IMR-90 (cell line): ENCODE data around the gene TMEM126A. TPM values are rescaled to one million over a fixed set of nuclear protein-coding genes. Genes with fewer than 3 reads are reported as not detected.

Experiments used
- ATAC-seq: fragments of 200-7000 bp; cut with Tn5 transposase; 2 replicates; pipeline ENCODE4 v1.9.1; 2020; ENCODE audit warnings: low read depth, mild to moderate bottlenecking, moderate library complexity
- BruUV-seq: library from RNA; stranded (reverse); fragments of 400-500 nt; replicated peaks from 2 replicates; lab custom pipeline; 2021; lab: Mats Ljungman, UMichigan
- CTCF ChIA-PET: fragments of 300-600 bp; formaldehyde crosslinking; extraction: SDS; loops from one replicate; lab custom pipeline; 2021; ENCODE audit warnings: antibody characterized with exemption; lab: Yijun Ruan, JAX
- POLR2A ChIA-PET: fragments of 300-600 bp; sonication (Branson Sonifier 250); formaldehyde crosslinking; loops from one replicate; lab custom pipeline; 2022; ENCODE audit warnings: antibody characterized with exemption; ENCODE audit not compliant: unreplicated experiment; lab: Charles Lee
- DNase-seq: peaks from one replicate; pipeline ENCODE4 v3.0.0; 2013
- H2AFZ ChIP-seq: replicated peaks from 2 replicates; pipeline ENCODE3; 2013; ENCODE audit warnings: low read length, mild to moderate bottlenecking; ENCODE audit not compliant: poor library complexity
- H2AK5ac ChIP-seq: 2 replicates; pipeline ENCODE4 v1.6.1; 2013; ENCODE audit warnings: low read depth, low read length, inconsistent platforms
- H2AK9ac ChIP-seq: replicated peaks from 2 replicates; pipeline ENCODE3; 2013; ENCODE audit warnings: mild to moderate bottlenecking, low read depth, low read length, moderate library complexity; ENCODE audit not compliant: poor library complexity
- H2BK120ac ChIP-seq: 2 replicates; pipeline ENCODE4 v1.6.1; 2013; ENCODE audit warnings: low read depth, low read length, inconsistent platforms
- H2BK15ac ChIP-seq: 3 replicates; pipeline ENCODE4 v1.6.1; 2013; ENCODE audit warnings: low read depth, low read length, inconsistent platforms
- H2BK20ac ChIP-seq: 2 replicates; pipeline ENCODE4 v1.6.1; 2013; ENCODE audit warnings: low read depth, mild to moderate bottlenecking, inconsistent platforms, low read length, moderate library complexity
- H2BK5ac ChIP-seq: 2 replicates; pipeline ENCODE4 v1.6.1; 2013; ENCODE audit warnings: mild to moderate bottlenecking, low read depth, low read length, inconsistent platforms; ENCODE audit not compliant: poor library complexity, severe bottlenecking
- H3K14ac ChIP-seq: replicated peaks from 2 replicates; pipeline ENCODE4 v1.6.1; 2013; ENCODE audit warnings: low read depth, low read length, inconsistent platforms
- H3K18ac ChIP-seq: 2 replicates; pipeline ENCODE4 v1.6.1; 2013; ENCODE audit warnings: low read depth, low read length, control low read depth
- H3K23ac ChIP-seq: 2 replicates; pipeline ENCODE4 v1.6.1; 2013; ENCODE audit warnings: low read depth, low read length, inconsistent platforms
- H3K27ac ChIP-seq: 2 replicates; pipeline ENCODE4 v1.5.1; 2013; ENCODE audit warnings: mild to moderate bottlenecking, control low read depth, low read length; ENCODE audit not compliant: insufficient read depth
- H3K27me3 ChIP-seq: 2 replicates; pipeline ENCODE4 v1.6.1; 2013; ENCODE audit warnings: low read length; ENCODE audit not compliant: control insufficient read depth, insufficient read depth
- H3K36me3 ChIP-seq: 2 replicates; pipeline ENCODE4 v1.6.1; 2013; ENCODE audit warnings: low read length, mixed read lengths; ENCODE audit not compliant: control insufficient read depth, insufficient read depth
- H3K4ac ChIP-seq: 2 replicates; pipeline ENCODE4 v1.6.1; 2013; ENCODE audit warnings: low read depth, low read length, inconsistent platforms
- H3K4me1 ChIP-seq: 2 replicates; pipeline ENCODE4 v1.6.1; 2013; ENCODE audit warnings: low read length, mixed read lengths; ENCODE audit not compliant: control insufficient read depth, insufficient read depth
- H3K4me2 ChIP-seq: 2 replicates; pipeline ENCODE4 v1.6.1; 2013; ENCODE audit warnings: low read depth, mild to moderate bottlenecking, control low read depth, low read length, moderate library complexity
- H3K4me3 ChIP-seq: 2 replicates; pipeline ENCODE4 v1.5.1; 2013; ENCODE audit warnings: low read depth, mild to moderate bottlenecking, control low read depth, low read length, moderate library complexity; ENCODE audit not compliant: insufficient read depth
- H3K56ac ChIP-seq: 2 replicates; pipeline ENCODE4 v1.6.1; 2013; ENCODE audit warnings: low read length, inconsistent platforms; ENCODE audit not compliant: insufficient read depth; ENCODE audit errors: extremely low read depth
- H3K79me1 ChIP-seq, 2 experiments: 2 replicates each; pipeline ENCODE4 v1.6.1; 2013; ENCODE audit warnings: low read length in 2 of 2, inconsistent platforms in 1 of 2, low read depth in 1 of 2
- H3K9ac ChIP-seq: 2 replicates; pipeline ENCODE4 v1.6.1; 2013; ENCODE audit warnings: low read depth, low read length, control low read depth
- H3K9me1 ChIP-seq: 2 replicates; pipeline ENCODE4 v1.6.1; 2013; ENCODE audit warnings: low read length, inconsistent platforms; ENCODE audit not compliant: insufficient read depth
- H3K9me3 ChIP-seq: 2 replicates; pipeline ENCODE4 v1.6.1; 2013; ENCODE audit warnings: low read length; ENCODE audit not compliant: control insufficient read depth, insufficient read depth
- H4K20me1 ChIP-seq: 2 replicates; pipeline ENCODE4 v1.6.1; 2013; ENCODE audit warnings: low read length, inconsistent platforms; ENCODE audit not compliant: insufficient read depth
- H4K5ac ChIP-seq: 2 replicates; pipeline ENCODE4 v1.6.1; 2013; ENCODE audit warnings: mild to moderate bottlenecking, low read depth, low read length, control low read depth
- H4K8ac ChIP-seq, 2 experiments: 2 replicates each; pipeline ENCODE4 v1.6.1; 2013; ENCODE audit warnings: low read depth in 2 of 2, low read length in 2 of 2, control low read depth in 1 of 2, inconsistent platforms in 1 of 2
- H4K91ac ChIP-seq: 2 replicates; pipeline ENCODE4 v1.6.1; 2013; ENCODE audit warnings: low read depth, low read length, inconsistent platforms; ENCODE audit not compliant: insufficient read depth
- CEBPB ChIP-seq: IDR thresholded peaks from 2 replicates; pipeline ENCODE4 v1.6.1; 2012; ENCODE audit warnings: low read depth, low read length, improper control_type of control experiment
- MAFK ChIP-seq: IDR thresholded peaks from 2 replicates; pipeline ENCODE4 v1.6.1; 2012; ENCODE audit warnings: low read depth, low read length, improper control_type of control experiment
- MXI1 ChIP-seq: IDR thresholded peaks from 2 replicates; pipeline ENCODE4 v1.6.1; 2012; ENCODE audit warnings: low read depth, mild to moderate bottlenecking, low read length, moderate library complexity, borderline replicate concordance
- POLR2A ChIP-seq: IDR thresholded peaks from 2 replicates; pipeline ENCODE4 v1.6.1; 2012; ENCODE audit warnings: mild to moderate bottlenecking, low read depth, low read length
- RFX5 ChIP-seq: IDR thresholded peaks from 2 replicates; pipeline ENCODE4 v1.8.0; 2012; ENCODE audit warnings: low read depth, mild to moderate bottlenecking, low read length, moderate library complexity
- SMC3 ChIP-seq: fragments of 150-350 bp; IDR thresholded peaks from 2 replicates; pipeline ENCODE4 v1.6.1; 2016; ENCODE audit warnings: low read depth, mild to moderate bottlenecking, antibody characterized with exemption, low read length, moderate library complexity
- WGBS, 2 experiments: methylation state at CpG; one replicate each; pipeline versions ENCODE4 v1.1.5 to v1.1.7; 2013; ENCODE audit warnings: missing lambda C conversion rate in 2 of 2; ENCODE audit not compliant: insufficient read length in 1 of 2; ENCODE audit errors: extremely low coverage in 2 of 2; 5-methylcytosine and 5-hydroxymethylcytosine counted together
- dilution Hi-C: fragments of 300-500 bp; cut with HindIII; formaldehyde crosslinking; loops from one replicate; pipeline ENCODE4 v1.14.3; 2018; ENCODE audit warnings: low sequenced_read_pairs; ENCODE audit not compliant: unreplicated experiment
- in situ Hi-C: fragments of 300-500 bp; cut with MboI; formaldehyde crosslinking; loops from 3 replicates; pipeline ENCODE4 v1.14.3; 2019; ENCODE audit warnings: low sequenced_read_pairs, inconsistent platforms, mixed read lengths
- intact Hi-C: fragments of 100-400 bp; cut with micrococcal nuclease; formaldehyde crosslinking; loops from 2 replicates; pipeline ENCODE4 v1.10.0; 2022
- polyA plus RNA-seq, 3 experiments: library from polyadenylated mRNA; depleted of rRNA; stranded (reverse); fragments of >200 nt; gene quantifications; 2 replicates each; pipeline ENCODE4 v1.2.3, GENCODE V29; 2012; ENCODE audit warnings: low replicate concordance in 1 of 3
- total RNA-seq: library from RNA; depleted of rRNA; stranded (reverse); fragments of >200 nt; gene quantifications from 2 replicates; pipeline ENCODE4 v1.2.3, GENCODE V29; 2012
- TF ChIP-seq, protein P1 (sequence below): conservative IDR thresholded peaks from 2 replicates; pipeline ENCODE4 v1.5.1; 2012; ENCODE audit warnings: mild to moderate bottlenecking, low read depth, low read length, improper control_type of control experiment

The TMEM126A gene
- total and polyA plus RNA-seq, 2 of the 4 experiments (the other 2 are of a cell fraction) = 34.9 to 60.4 TPM

- H3K23ac ChIP-seq = peak within 1 kb of the TSS; percentile 78
- H3K14ac ChIP-seq = peak within 1 kb of the TSS; percentile 56
- H3K79me1 ChIP-seq = peaks cover 6 to 14% of the 10 kb centered on the region in 2 experiments
- H3K4me2 ChIP-seq = peak within 1 kb of the TSS; percentile 84
- in situ Hi-C loops (loop anchor here (10.0 to 25.0 kb wide), 2 partner anchors 139 to 601 kb away; no protein-coding TSS in a partner anchor), dilution Hi-C loops (no loop called here), intact Hi-C loops (loop anchor here (1.0 kb wide), 2 partner anchors 21 to 91 kb away; partner anchors contain the start of gene CREBZF)
- H2BK20ac ChIP-seq = no peak within 1 kb of the TSS
- no TSS peak for BruUV-seq
- no peaks in the 10 kb centered on the region; the same call in 1 of the 2 replicates for H3K9me1 ChIP-seq
- peak within 1 kb of the TSS; percentile 74 for H3K27ac ChIP-seq
- no peaks in the 10 kb centered on the region for H3K9me3 ChIP-seq
- H3K4me3 ChIP-seq = peak within 1 kb of the TSS; percentile 52
- H3K4ac ChIP-seq = peak within 1 kb of the TSS; percentile 55
- H3K9ac ChIP-seq = peak within 1 kb of the TSS; percentile 71
- 0% methylated on average over 5 of the region's 13 CpGs; no CpG with 5 or more reads in 1 of the 2 experiments for WGBS, 2 experiments
- ATAC-seq = peak; percentile 92
- H2AFZ ChIP-seq = peak within 1 kb of the TSS; percentile 71
- H2AK5ac ChIP-seq = peak within 1 kb of the TSS; percentile 47
- TF ChIP-seq RFX5 = peak; percentile 65
- TF ChIP-seq POLR2A = peak; percentile 58; the same call in 1 of the 2 replicates
- peak; percentile 80 for TF ChIP-seq CEBPB
- TF ChIP-seq, protein P1, sequence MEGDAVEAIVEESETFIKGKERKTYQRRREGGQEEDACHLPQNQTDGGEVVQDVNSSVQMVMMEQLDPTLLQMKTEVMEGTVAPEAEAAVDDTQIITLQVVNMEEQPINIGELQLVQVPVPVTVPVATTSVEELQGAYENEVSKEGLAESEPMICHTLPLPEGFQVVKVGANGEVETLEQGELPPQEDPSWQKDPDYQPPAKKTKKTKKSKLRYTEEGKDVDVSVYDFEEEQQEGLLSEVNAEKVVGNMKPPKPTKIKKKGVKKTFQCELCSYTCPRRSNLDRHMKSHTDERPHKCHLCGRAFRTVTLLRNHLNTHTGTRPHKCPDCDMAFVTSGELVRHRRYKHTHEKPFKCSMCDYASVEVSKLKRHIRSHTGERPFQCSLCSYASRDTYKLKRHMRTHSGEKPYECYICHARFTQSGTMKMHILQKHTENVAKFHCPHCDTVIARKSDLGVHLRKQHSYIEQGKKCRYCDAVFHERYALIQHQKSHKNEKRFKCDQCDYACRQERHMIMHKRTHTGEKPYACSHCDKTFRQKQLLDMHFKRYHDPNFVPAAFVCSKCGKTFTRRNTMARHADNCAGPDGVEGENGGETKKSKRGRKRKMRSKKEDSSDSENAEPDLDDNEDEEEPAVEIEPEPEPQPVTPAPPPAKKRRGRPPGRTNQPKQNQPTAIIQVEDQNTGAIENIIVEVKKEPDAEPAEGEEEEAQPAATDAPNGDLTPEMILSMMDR = no peak
- TF ChIP-seq SMC3 = no peak
- peak; percentile 35; the same call in 1 of the 2 replicates for TF ChIP-seq MXI1
- peak; percentile 48 for TF ChIP-seq MAFK
- H2BK15ac ChIP-seq = peak within 1 kb of the TSS; percentile 32; the same call in 1 of the 3 replicates
- H2BK120ac ChIP-seq = 0 out of 2 replicates have a peak within 1 kb of the TSS, but pooled peaks have one; percentile 18
- peak within 1 kb of the TSS; percentile 61 to 72 for H4K8ac ChIP-seq
- peak within 1 kb of the TSS; percentile 19 for H2AK9ac ChIP-seq
- peak within 1 kb of the TSS; percentile 38; the same call in 1 of the 2 replicates for H4K5ac ChIP-seq
- peaks cover 2% of the 10 kb centered on the region; the same call in 1 of the 2 replicates for H3K4me1 ChIP-seq
- no peaks in the 10 kb centered on the region for H3K36me3 ChIP-seq
- H2BK5ac ChIP-seq = peak within 1 kb of the TSS; percentile 65
- no peaks in the 10 kb centered on the region for H4K20me1 ChIP-seq
- DNase-seq = peak; percentile 99
- H4K91ac ChIP-seq = peak within 1 kb of the TSS; percentile 59
- peak within 1 kb of the TSS; percentile 58; the same call in 1 of the 2 replicates for H3K56ac ChIP-seq
- H3K27me3 ChIP-seq = no peaks in the 10 kb centered on the region
- ChIA-PET POLR2A (interaction anchor here (0.6 kb wide), 1 partner anchor 305 kb away, joined by 4 read pairs; no protein-coding TSS in a partner anchor), CTCF (interaction anchor here (0.9 to 1.8 kb wide), 3 partner anchors 9 to 111 kb away, joined by 3 to 7 read pairs (median 3); no protein-coding TSS in a partner anchor)
- H3K18ac ChIP-seq = peak within 1 kb of the TSS; percentile 16
Observed at GRCh38 chr11:85685820-85686459, 38.2 kb downstream of the TMEM126A start, which contains the start of gene CCDC89. TSS of gene CCDC89 (minus strand) at chr11:85686195. CDS start at chr11:85686130, 65 bp downstream.
